Measurements from ENCODE around the gene CENPQ. TPM values are rescaled to one million over a fixed set of nuclear protein-coding genes. Genes with fewer than 3 reads are reported as not detected.

CENPQ gene
- total RNA-seq, 1 experiment from 2014 or later, result 11.3 TPM

- CTCF ChIA-PET, result no interaction called here
- Histone ChIP-seq H3K27ac (ENCODE audit: low read depth, low read length) (no peak overlapping the region), H3K4me1 (ENCODE audit: control insufficient read depth in 1 of 2, insufficient read depth in 2 of 2, low read length in 2 of 2) (no peaks in the 10 kb centered on the region), H3K27me3 (ENCODE audit: insufficient read depth, low read length) (no peaks in the 10 kb centered on the region), H3K79me2 (ENCODE audit: insufficient read depth, low read length) (no peaks in the 10 kb centered on the region), H3K4me2 (ENCODE audit: low read length) (no peak overlapping the region), H3K36me3 (ENCODE audit: control insufficient read depth in 1 of 2, insufficient read depth in 2 of 2, low read length in 2 of 2) (no peaks in the 10 kb centered on the region), H2AFZ (ENCODE audit: low read depth, low read length, poor library complexity, severe bottlenecking) (no peak overlapping the region), H3K9me2 (ENCODE audit: insufficient read depth) (no peaks in the 10 kb centered on the region), H3K4me3 (replicated peaks in 1 of 2; ENCODE audit: low read depth in 1 of 2, low read length in 2 of 2) (no peak overlapping the region), H4K20me1 (ENCODE audit: insufficient read depth) (no peaks in the 10 kb centered on the region), H3K9ac (ENCODE audit: low read length) (no peak overlapping the region), H3K9me3 (ENCODE audit: control insufficient read depth in 1 of 2, insufficient read depth in 1 of 2, low read depth in 1 of 2, low read length in 2 of 2) (no peaks in the 10 kb centered on the region)
- POLR2A ChIA-PET, result no interaction called here
- no TSS peak for BruUV-seq (replicated peaks)
- RAD21 ChIA-PET (ENCODE audit: low non-redundant PET in 1 of 2, low total read pairs in 2 of 2, uncharacterized antibody in 2 of 2, unreplicated experiment in 2 of 2), result no interaction called here
- ATAC-seq (no peak), DNase-seq (ENCODE audit: low read depth, low spot score) (no peak)
- intact Hi-C loops (cut with micrococcal nuclease), result no loop called here
- TF ChIP-seq RAD21 (IDR thresholded peaks at IDR 0.05; ENCODE audit: low read depth), result no peak
- TF ChIP-seq REST (IDR thresholded peaks at IDR 0.05; ENCODE audit: low read depth), result no peak
- no peak for TF ChIP-seq ZNF274 (IDR thresholded peaks at IDR 0.05; ENCODE audit: low read depth, low read length)
- no peak for TF ChIP-seq ELF1 (IDR thresholded peaks at IDR 0.05; ENCODE audit: borderline replicate concordance, low read depth)
- no peak for TF ChIP-seq YY1 (IDR thresholded peaks at IDR 0.05; ENCODE audit: extremely low read depth, insufficient replicate concordance, low read depth, low read length)
- no peak for TF ChIP-seq SIN3A (IDR thresholded peaks at IDR 0.05; ENCODE audit: low read depth)
- TF ChIP-seq SP1 (IDR thresholded peaks at IDR 0.05; ENCODE audit: low read depth), result no peak
- no peak for TF ChIP-seq FOSL1 (IDR thresholded peaks at IDR 0.05; ENCODE audit: low read depth)
- no peak for TF ChIP-seq CEBPB (IDR thresholded peaks at IDR 0.05; ENCODE audit: low read depth)
- no peak for TF ChIP-seq MAX (IDR thresholded peaks at IDR 0.05)
- no peak for TF ChIP-seq ATF3 (IDR thresholded peaks at IDR 0.05)
- TF ChIP-seq TCF7L2 (IDR thresholded peaks at IDR 0.05; ENCODE audit: borderline replicate concordance, extremely low read depth, insufficient read depth, insufficient read length), result no peak
- TF ChIP-seq EZH2phosphoT487 (IDR thresholded peaks at IDR 0.05; ENCODE audit: borderline replicate concordance), result no peak
- TF ChIP-seq CTCF (IDR thresholded peaks at IDR 0.05 in 2 of 3, conservative IDR thresholded peaks at IDR 0.05 in 1 of 3; ENCODE audit: borderline replicate concordance in 1 of 3, insufficient read depth in 1 of 3, low read depth in 2 of 3, low read length in 2 of 3), result no peak
- no peak for TF ChIP-seq POLR2AphosphoS5 (IDR thresholded peaks at IDR 0.05; ENCODE audit: low read depth, low read length)
- TF ChIP-seq SRF (IDR thresholded peaks at IDR 0.05; ENCODE audit: low read depth), result no peak
Observed at GRCh38 chr6:49515485-49516146, 52.4 kb downstream of the CENPQ start.
